Mesenchymal stem cell (in vitro differentiated cells and primary cell): Measurements from ENCODE around the gene HAGH.

ENCODE experiments used
- DNase-seq: peaks from one replicate; pipeline ENCODE4 v3.0.0-alpha.2; 2013
- H2AFZ ChIP-seq: one replicate; pipeline ENCODE4 v1.6.1; 2013; ENCODE audit warnings: low read depth, mild to moderate bottlenecking, control low read depth, inconsistent platforms, low read length, moderate library complexity
- H2AK5ac ChIP-seq: 2 replicates; pipeline ENCODE4 v1.6.1; 2013; ENCODE audit warnings: low read length, moderate library complexity, mild to moderate bottlenecking, inconsistent platforms; ENCODE audit not compliant: severe bottlenecking
- H2BK120ac ChIP-seq: one replicate; pipeline ENCODE4 v1.6.1; 2013; ENCODE audit warnings: low read depth, mild to moderate bottlenecking, inconsistent platforms, low read length, moderate library complexity
- H2BK12ac ChIP-seq, 2 experiments: one replicate each; pipeline ENCODE4 v1.6.1; 2013; ENCODE audit warnings: inconsistent platforms in 2 of 2, low read length in 2 of 2, mild to moderate bottlenecking in 2 of 2, moderate library complexity in 2 of 2, control low read depth in 1 of 2
- H2BK15ac ChIP-seq: one replicate; pipeline ENCODE4 v1.6.1; 2013; ENCODE audit warnings: mild to moderate bottlenecking, low read depth, inconsistent platforms; ENCODE audit not compliant: poor library complexity, severe bottlenecking
- H2BK5ac ChIP-seq: 2 replicates; pipeline ENCODE4 v1.6.1; 2013; ENCODE audit warnings: low read depth, mild to moderate bottlenecking, low read length, control low read depth, inconsistent platforms; ENCODE audit not compliant: poor library complexity, severe bottlenecking
- H3K14ac ChIP-seq, 2 experiments: one replicate each; pipeline ENCODE4 v1.6.1; 2013; ENCODE audit warnings: inconsistent platforms in 2 of 2, low read length in 2 of 2, control low read depth in 1 of 2, mild to moderate bottlenecking in 1 of 2, moderate library complexity in 1 of 2
- H3K18ac ChIP-seq, 2 experiments: one replicate each; pipeline ENCODE4 v1.6.1; 2013; ENCODE audit warnings: inconsistent platforms in 2 of 2, low read length in 2 of 2, control low read depth in 1 of 2, low read depth in 1 of 2, mild to moderate bottlenecking in 1 of 2
- H3K23ac ChIP-seq, 2 experiments: one replicate each; pipeline ENCODE4 v1.6.1; 2013; ENCODE audit warnings: inconsistent platforms in 2 of 2, low read length in 2 of 2, mild to moderate bottlenecking in 2 of 2, moderate library complexity in 2 of 2, control low read depth in 1 of 2
- H3K27ac ChIP-seq: 2 replicates; pipeline ENCODE4 v1.5.1; 2013; ENCODE audit warnings: mild to moderate bottlenecking, moderate library complexity, low read length, control low read depth, inconsistent platforms; ENCODE audit not compliant: poor library complexity, severe bottlenecking
- H3K27me3 ChIP-seq, 2 experiments: 2 replicates each; pipeline versions ENCODE4 v1.6.1 to v1.7.0; 2013; ENCODE audit warnings: low read length in 2 of 2, mild to moderate bottlenecking in 2 of 2, moderate library complexity in 2 of 2, control low read depth in 1 of 2, inconsistent platforms in 1 of 2; ENCODE audit not compliant: control insufficient read depth in 1 of 2, insufficient read depth in 1 of 2
- H3K36me3 ChIP-seq, 2 experiments: 2 replicates each; pipeline versions ENCODE4 v1.6.1 to v1.7.0; 2013; ENCODE audit warnings: low read length in 2 of 2, control low read depth in 1 of 2, inconsistent platforms in 1 of 2, low read depth in 1 of 2, mild to moderate bottlenecking in 1 of 2; ENCODE audit not compliant: insufficient read depth in 2 of 2, control insufficient read depth in 1 of 2
- H3K4ac ChIP-seq, 2 experiments: one replicate each; pipeline ENCODE4 v1.6.1; 2013; ENCODE audit warnings: inconsistent platforms in 2 of 2, low read length in 2 of 2, mild to moderate bottlenecking in 2 of 2, moderate library complexity in 2 of 2, control low read depth in 1 of 2, low read depth in 1 of 2
- H3K4me1 ChIP-seq: 2 replicates; pipeline ENCODE4 v1.6.1; 2013; ENCODE audit warnings: low read depth, low read length, control low read depth; ENCODE audit not compliant: control insufficient read depth, insufficient read depth
- H3K4me2 ChIP-seq: 2 replicates; pipeline ENCODE4 v1.6.1; 2013; ENCODE audit warnings: low read length, mild to moderate bottlenecking, inconsistent platforms; ENCODE audit not compliant: poor library complexity, severe bottlenecking
- H3K4me3 ChIP-seq, 2 experiments: 2 replicates each; pipeline versions ENCODE4 v1.5.1 to v1.7.0; 2013; ENCODE audit warnings: low read length in 2 of 2, mild to moderate bottlenecking in 2 of 2, control low read depth in 1 of 2, low read depth in 1 of 2; ENCODE audit not compliant: insufficient read depth in 1 of 2
- H3K79me1 ChIP-seq: replicated peaks from 2 replicates; pipeline ENCODE4 v1.6.1; 2013; ENCODE audit warnings: mild to moderate bottlenecking, control low read depth, low read length, inconsistent platforms; ENCODE audit not compliant: poor library complexity, severe bottlenecking
- H3K9ac ChIP-seq: 2 replicates; pipeline ENCODE4 v1.7.0; 2013; ENCODE audit warnings: mild to moderate bottlenecking, low read length, moderate library complexity
- H3K9me3 ChIP-seq: 2 replicates; pipeline ENCODE4 v1.7.0; 2013; ENCODE audit warnings: mild to moderate bottlenecking, low read length; ENCODE audit not compliant: control insufficient read depth
- H4K8ac ChIP-seq: one replicate; pipeline ENCODE4 v1.6.1; 2013; ENCODE audit warnings: inconsistent platforms, mild to moderate bottlenecking, low read length, moderate library complexity
- H4K91ac ChIP-seq: one replicate; pipeline ENCODE4 v1.6.1; 2013; ENCODE audit warnings: mild to moderate bottlenecking, low read length, inconsistent platforms
- WGBS: methylation state at CpG from one replicate; pipeline ENCODE4 v1.1.7; 2013; ENCODE audit warnings: mixed read lengths; 5-methylcytosine and 5-hydroxymethylcytosine counted together

Gene HAGH

DNA sequence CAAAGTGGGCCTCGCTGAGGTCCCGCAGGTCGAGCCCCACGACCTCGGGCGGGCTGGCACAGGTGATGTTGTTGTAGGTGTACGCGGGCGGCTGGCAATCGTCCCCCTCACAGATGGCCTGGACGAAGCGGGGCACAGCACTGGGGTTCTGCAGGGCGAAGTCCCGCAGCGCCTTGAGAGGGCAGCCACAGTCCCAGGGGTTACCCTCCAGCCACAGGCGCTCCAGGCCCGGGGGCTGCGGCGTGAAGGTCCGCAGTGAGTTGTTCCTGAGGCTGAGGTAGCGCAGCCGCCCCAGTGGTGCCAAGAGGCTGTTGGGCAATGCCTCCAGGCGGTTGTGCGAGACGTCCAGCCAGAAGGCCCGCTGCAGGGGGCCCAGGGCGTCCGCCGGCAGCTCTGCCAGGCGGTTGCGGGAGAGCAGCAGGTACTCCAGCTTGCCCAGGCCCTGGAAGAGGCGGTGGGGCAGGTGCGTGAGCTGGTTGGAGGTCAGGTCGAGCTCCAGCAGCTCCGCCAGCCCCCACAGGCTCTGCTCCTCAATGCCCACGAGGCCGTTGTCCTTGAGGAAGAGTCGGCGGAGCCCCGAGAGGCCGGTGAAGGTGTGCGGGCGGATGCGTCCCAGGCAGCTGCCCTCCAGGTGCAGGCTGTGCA lies 35.9 kb downstream of the HAGH start:
- no peak overlapping the region for H3K4ac ChIP-seq
- H2BK120ac ChIP-seq = no peak overlapping the region
- H3K18ac ChIP-seq = no peak overlapping the region
- no peak for DNase-seq
- no peak overlapping the region for H3K27ac ChIP-seq
- no peak overlapping the region for H2AFZ ChIP-seq
- H3K23ac ChIP-seq = no peak overlapping the region
- peaks cover 8% of the 10 kb centered on the region for H3K4me1 ChIP-seq
- H3K27me3 ChIP-seq = no peaks in the 10 kb centered on the region
- H4K8ac ChIP-seq = no peak overlapping the region
- no peak overlapping the region for H2BK5ac ChIP-seq
- H3K4me2 ChIP-seq = no peak overlapping the region
- no peak overlapping the region for H2AK5ac ChIP-seq
- no peak overlapping the region for H2BK15ac ChIP-seq
- peaks cover 23 to 81% of the 10 kb centered on the region in 2 experiments for H3K36me3 ChIP-seq
- H3K9me3 ChIP-seq = no peaks in the 10 kb centered on the region
- H3K9ac ChIP-seq = no peak overlapping the region
- 97% methylated on average over 44 of the region's 44 CpGs for WGBS
- peaks cover 36% of the 10 kb centered on the region for H3K79me1 ChIP-seq
- no peak overlapping the region for H2BK12ac ChIP-seq
- H4K91ac ChIP-seq = no peak overlapping the region
- no peak overlapping the region for H3K4me3 ChIP-seq
- H3K14ac ChIP-seq = no peak overlapping the region

GRCh38 chr16:1790261-1790610 lies 36.4 kb downstream of the HAGH start:
- Histone ChIP-seq H3K18ac (no peak overlapping the region), H3K9ac (no peak overlapping the region), H2AK5ac (no peak overlapping the region), H4K91ac (no peak overlapping the region), H2AFZ (no peak overlapping the region), H3K4me3 (no peak overlapping the region), H2BK5ac (no peak overlapping the region), H3K4ac (no peak overlapping the region), H2BK12ac (no peak overlapping the region), H3K36me3 (peaks cover 24 to 86% of the 10 kb centered on the region in 2 experiments), H2BK15ac (no peak overlapping the region), H3K79me1 (peaks cover 41% of the 10 kb centered on the region), H3K27me3 (no peaks in the 10 kb centered on the region), H3K14ac (no peak overlapping the region), H3K27ac (no peak overlapping the region), H2BK120ac (no peak overlapping the region), H3K4me2 (no peak overlapping the region), H3K9me3 (no peaks in the 10 kb centered on the region), H3K23ac (no peak overlapping the region), H4K8ac (no peak overlapping the region), H3K4me1 (peaks cover 8% of the 10 kb centered on the region)
- no peak for DNase-seq
- WGBS = 98% methylated on average over 15 of the region's 15 CpGs

- WGBS = 96% methylated on average over 23 of the region's 25 CpGs
- H2AFZ ChIP-seq = no peak overlapping the region
- no peak overlapping the region for H4K91ac ChIP-seq
- no peak overlapping the region for H3K4me3 ChIP-seq
- H4K8ac ChIP-seq = no peak overlapping the region
- H2AK5ac ChIP-seq = no peak overlapping the region
- H3K79me1 ChIP-seq = peaks cover 42% of the 10 kb centered on the region
- no peak overlapping the region for H2BK15ac ChIP-seq
- H3K9me3 ChIP-seq = no peaks in the 10 kb centered on the region
- no peak overlapping the region for H3K18ac ChIP-seq
- no peaks in the 10 kb centered on the region for H3K27me3 ChIP-seq
- no peak overlapping the region for H3K23ac ChIP-seq
- DNase-seq = no peak
- no peak overlapping the region for H2BK120ac ChIP-seq
- no peak overlapping the region for H2BK5ac ChIP-seq
- no peak overlapping the region for H3K9ac ChIP-seq
- H3K4me1 ChIP-seq = peaks cover 8% of the 10 kb centered on the region
- H3K36me3 ChIP-seq = peaks cover 27 to 90% of the 10 kb centered on the region in 2 experiments
- H3K27ac ChIP-seq = no peak overlapping the region
- H2BK12ac ChIP-seq = no peak overlapping the region
- no peak overlapping the region for H3K14ac ChIP-seq
- H3K4me2 ChIP-seq = no peak overlapping the region
- H3K4ac ChIP-seq = no peak overlapping the region
These were observed 37.0 kb downstream of the HAGH start for GRCh38 chr16:1789643-1790045.

- Histone ChIP-seq H3K4me1 (peaks cover 7% of the 10 kb centered on the region), H3K36me3 (peaks cover 27 to 87% of the 10 kb centered on the region in 2 experiments), H2BK120ac (no peak overlapping the region), H3K18ac (no peak overlapping the region), H2AFZ (no peak overlapping the region), H2BK12ac (no peak overlapping the region), H3K9ac (no peak overlapping the region), H4K91ac (no peak overlapping the region), H3K27ac (no peak overlapping the region), H3K27me3 (no peaks in the 10 kb centered on the region), H3K4ac (no peak overlapping the region), H3K79me1 (peaks cover 46% of the 10 kb centered on the region), H3K4me3 (no peak overlapping the region), H3K23ac (no peak overlapping the region), H4K8ac (no peak overlapping the region), H2BK5ac (no peak overlapping the region), H2AK5ac (no peak overlapping the region), H3K14ac (no peak overlapping the region), H2BK15ac (no peak overlapping the region), H3K9me3 (no peaks in the 10 kb centered on the region), H3K4me2 (no peak overlapping the region)
- DNase-seq = no peak
- 82% methylated on average over 19 of the region's 19 CpGs for WGBS
These were observed 37.9 kb downstream of the HAGH start for GRCh38 chr16:1788708-1789100.
